ENCODE measurements around the gene TNS1.

Gene TNS1

DNA sequence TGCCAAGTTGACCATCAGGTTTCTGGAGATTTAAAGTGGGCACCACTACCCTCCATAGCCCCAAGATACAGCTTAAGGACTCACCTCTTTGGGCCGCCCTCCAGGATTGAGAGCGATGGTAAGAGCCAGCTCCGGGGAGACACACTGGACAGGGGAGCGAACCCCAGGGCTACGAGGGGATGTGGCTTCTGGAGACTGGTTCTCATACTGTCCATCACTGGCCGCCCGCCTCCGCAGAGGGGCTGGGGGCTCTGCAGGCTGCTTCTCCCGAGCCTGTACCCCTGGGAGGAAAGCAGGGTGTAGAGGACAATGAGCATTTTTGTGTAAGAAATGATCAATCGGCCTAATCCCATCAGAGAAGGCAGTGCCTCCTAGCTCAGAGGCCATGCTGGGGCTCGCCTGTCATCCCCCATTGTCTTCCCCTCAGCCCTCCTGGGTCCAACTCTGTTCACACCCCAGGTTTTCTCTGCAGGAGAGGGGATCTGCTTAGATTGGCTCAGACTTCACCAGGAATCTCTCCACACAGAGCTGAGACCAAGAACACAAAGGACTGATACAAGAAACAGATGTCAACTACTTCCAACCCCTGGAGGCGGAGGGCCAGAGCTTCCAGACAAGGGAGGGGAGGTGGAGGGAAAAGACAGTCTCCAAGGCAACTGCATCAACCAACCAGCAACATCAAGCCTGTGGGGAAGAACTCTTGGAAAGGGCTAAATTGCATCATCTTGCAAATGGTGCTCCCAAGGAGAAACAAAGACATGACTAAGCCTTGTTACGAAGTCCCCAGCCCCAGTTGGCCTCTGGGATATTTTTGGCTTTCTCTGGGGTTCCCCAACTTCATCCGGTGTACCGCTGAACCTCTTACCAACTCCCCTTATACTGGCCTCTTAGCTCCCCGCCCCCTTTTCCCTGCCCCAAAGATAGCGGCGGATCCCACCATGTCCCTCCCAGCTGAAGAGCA is 166.6 kb downstream of the TNS1 start:
- peaks cover 36 to 58% of the 10 kb centered on the region in 2 donors for H3K27me3 Mint-ChIP-seq
- no peak overlapping the region for H3K27ac Mint-ChIP-seq
- no peaks in the 10 kb centered on the region for H3K36me3 Mint-ChIP-seq (ENCODE audit: insufficient read depth)

GRCh38 chr2:217834744-217835513 is 167.9 kb downstream of the TNS1 start:
- H3K36me3 Mint-ChIP-seq (ENCODE audit: insufficient read depth): no peaks in the 10 kb centered on the region
- peaks cover 36 to 61% of the 10 kb centered on the region in 2 donors for H3K27me3 Mint-ChIP-seq
- no peak overlapping the region for H3K4me3 Mint-ChIP-seq
- DNase-seq (no peak), ATAC-seq (replicated peaks) (no peak)
- no peaks in the 10 kb centered on the region for H3K4me1 Mint-ChIP-seq (ENCODE audit: low read depth in 2 of 2)
- no peaks in the 10 kb centered on the region for H3K9me3 Mint-ChIP-seq
- no peak overlapping the region for H3K27ac Mint-ChIP-seq

More for the DNA sequence above, 166.6 kb downstream of the TNS1 start:
- DNase-seq (no peak), ATAC-seq (replicated peaks) (no peak)
- H3K4me3 Mint-ChIP-seq: no peak overlapping the region
- H3K9me3 Mint-ChIP-seq: no peaks in the 10 kb centered on the region
- H3K4me1 Mint-ChIP-seq (ENCODE audit: low read depth in 2 of 2): no peaks in the 10 kb centered on the region

DNA sequence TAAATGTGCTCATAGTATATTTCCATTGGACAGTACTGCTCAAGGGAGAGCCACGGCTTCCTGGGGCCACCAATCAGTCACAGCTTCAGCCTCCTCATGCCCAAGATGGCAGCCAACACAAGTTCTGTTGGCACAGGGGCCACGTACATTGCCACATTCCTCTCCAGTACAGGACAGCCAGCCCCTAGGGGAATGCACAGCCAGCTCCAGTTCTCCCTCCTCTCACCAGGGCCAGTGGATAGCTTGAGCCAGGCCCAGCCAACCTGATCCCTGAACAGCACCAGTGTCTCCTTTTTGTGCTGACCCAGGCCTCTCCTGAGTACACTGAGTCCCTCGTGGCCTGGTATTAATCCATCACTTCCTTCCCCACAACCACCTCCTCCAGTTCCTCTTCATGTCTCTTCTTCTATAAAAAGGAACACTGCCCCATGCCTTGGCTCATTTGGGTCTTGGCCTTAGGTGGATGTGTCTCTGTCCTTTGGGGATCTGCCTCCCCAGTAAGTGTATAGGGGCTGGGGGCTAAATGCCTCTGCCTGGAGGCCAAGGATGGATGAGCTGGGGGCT is 168.7 kb downstream of the TNS1 start:
- Mint-ChIP-seq H3K36me3 (ENCODE audit: insufficient read depth) (peaks cover 5% of the 10 kb centered on the region), H3K27ac (no peak overlapping the region), H3K27me3 (peaks cover 43 to 68% of the 10 kb centered on the region in 2 donors), H3K4me1 (ENCODE audit: low read depth in 2 of 2) (no peaks in the 10 kb centered on the region), H3K9me3 (no peaks in the 10 kb centered on the region), H3K4me3 (no peak overlapping the region)
- ATAC-seq (replicated peaks) (no peak), DNase-seq (no peak)

GRCh38 chr2:217833439-217833838 is 169.4 kb downstream of the TNS1 start:
- Mint-ChIP-seq H3K27ac (no peak overlapping the region), H3K27me3 (peaks cover 47 to 73% of the 10 kb centered on the region in 2 donors), H3K9me3 (no peaks in the 10 kb centered on the region), H3K36me3 (ENCODE audit: insufficient read depth) (peaks cover 5% of the 10 kb centered on the region), H3K4me1 (ENCODE audit: low read depth in 2 of 2) (no peaks in the 10 kb centered on the region), H3K4me3 (no peak overlapping the region)
- DNase-seq: no peak
- ATAC-seq (replicated peaks): no peak

GRCh38 chr2:217832987-217833386 is 169.8 kb downstream of the TNS1 start:
- ATAC-seq (replicated peaks) (no peak), DNase-seq (no peak)
- no peaks in the 10 kb centered on the region for H3K4me1 Mint-ChIP-seq (ENCODE audit: low read depth in 2 of 2)
- H3K9me3 Mint-ChIP-seq: no peaks in the 10 kb centered on the region
- no peak overlapping the region for H3K4me3 Mint-ChIP-seq
- no peak overlapping the region for H3K27ac Mint-ChIP-seq
- peaks cover 5% of the 10 kb centered on the region for H3K36me3 Mint-ChIP-seq (ENCODE audit: insufficient read depth)
- H3K27me3 Mint-ChIP-seq: peaks cover 48 to 78% of the 10 kb centered on the region in 2 donors

DNA sequence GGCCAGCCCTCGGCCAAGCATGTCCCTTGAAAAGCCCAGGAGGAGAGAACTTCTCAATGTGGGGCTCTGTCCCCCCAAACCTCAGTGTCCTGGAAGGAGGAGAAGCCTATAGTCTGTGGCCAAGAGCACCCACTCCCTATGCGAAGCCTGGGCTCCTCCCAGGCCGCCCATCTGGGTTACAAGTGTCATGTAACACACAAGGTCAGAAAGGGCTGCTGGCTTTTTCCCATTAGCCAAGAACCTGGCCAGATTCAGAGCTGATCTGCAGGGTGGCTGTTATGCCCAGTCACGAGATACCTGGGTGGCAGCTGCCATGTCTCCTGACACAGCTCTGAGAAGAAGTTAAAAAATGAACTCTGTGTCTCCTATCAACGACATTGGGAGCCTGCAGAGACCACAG is 170.7 kb downstream of the TNS1 start:
- H3K4me1 Mint-ChIP-seq (ENCODE audit: low read depth in 2 of 2): no peaks in the 10 kb centered on the region
- no peak for DNase-seq
- no peaks in the 10 kb centered on the region for H3K9me3 Mint-ChIP-seq
- no peak overlapping the region for H3K4me3 Mint-ChIP-seq
- peaks cover 5% of the 10 kb centered on the region for H3K36me3 Mint-ChIP-seq (ENCODE audit: insufficient read depth)
- peaks cover 43 to 79% of the 10 kb centered on the region in 2 donors for H3K27me3 Mint-ChIP-seq
- ATAC-seq (replicated peaks): no peak
- no peak overlapping the region for H3K27ac Mint-ChIP-seq

GRCh38 chr2:217831306-217831705 is 171.5 kb downstream of the TNS1 start:
- DNase-seq (no peak), ATAC-seq (replicated peaks) (no peak)
- H3K27me3 Mint-ChIP-seq: peaks cover 42 to 79% of the 10 kb centered on the region in 2 donors
- peaks cover 5% of the 10 kb centered on the region for H3K36me3 Mint-ChIP-seq (ENCODE audit: insufficient read depth)
- no peaks in the 10 kb centered on the region for H3K4me1 Mint-ChIP-seq (ENCODE audit: low read depth in 2 of 2)
- no peak overlapping the region for H3K4me3 Mint-ChIP-seq
- H3K9me3 Mint-ChIP-seq: no peaks in the 10 kb centered on the region
- H3K27ac Mint-ChIP-seq: no peak overlapping the region

DNA sequence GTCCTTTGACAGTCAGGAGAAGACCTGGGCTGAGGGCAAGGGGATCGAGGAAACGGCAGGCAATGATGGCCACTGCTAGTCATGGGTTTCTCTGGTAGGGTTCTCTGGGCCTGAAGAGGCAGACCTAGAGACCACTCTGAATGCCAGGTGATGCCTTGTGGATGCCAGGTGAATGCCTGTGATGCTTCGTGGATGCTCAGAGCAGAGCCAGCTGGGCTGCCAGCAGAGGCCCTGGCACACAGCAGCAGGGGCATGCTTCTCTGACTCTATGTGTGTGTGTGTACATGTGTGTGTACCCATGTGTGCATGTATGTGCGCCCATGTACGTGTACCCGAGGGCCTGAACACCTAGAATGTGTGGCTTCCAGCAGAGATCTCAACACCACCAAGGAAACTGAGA is 172.0 kb downstream of the TNS1 start:
- no peak overlapping the region for H3K27ac Mint-ChIP-seq
- no peak overlapping the region for H3K4me3 Mint-ChIP-seq
- DNase-seq: no peak
- peaks cover 5% of the 10 kb centered on the region for H3K36me3 Mint-ChIP-seq (ENCODE audit: insufficient read depth)
- no peak for ATAC-seq (replicated peaks)
- no peaks in the 10 kb centered on the region for H3K4me1 Mint-ChIP-seq (ENCODE audit: low read depth in 2 of 2)
- no peaks in the 10 kb centered on the region for H3K9me3 Mint-ChIP-seq
- peaks cover 41 to 79% of the 10 kb centered on the region in 2 donors for H3K27me3 Mint-ChIP-seq

GRCh38 chr2:217830061-217830460 is 172.7 kb downstream of the TNS1 start:
- Mint-ChIP-seq H3K9me3 (no peaks in the 10 kb centered on the region), H3K36me3 (ENCODE audit: insufficient read depth) (peaks cover 5% of the 10 kb centered on the region), H3K4me3 (no peak overlapping the region), H3K27me3 (peaks cover 35 to 81% of the 10 kb centered on the region in 2 donors), H3K4me1 (ENCODE audit: low read depth in 2 of 2) (no peaks in the 10 kb centered on the region), H3K27ac (no peak overlapping the region)
- ATAC-seq (replicated peaks) (no peak), DNase-seq (no peak)

GRCh38 chr2:217829420-217829819 is 173.4 kb downstream of the TNS1 start:
- Mint-ChIP-seq H3K36me3 (ENCODE audit: insufficient read depth) (peaks cover 5% of the 10 kb centered on the region), H3K27me3 (peaks cover 32 to 81% of the 10 kb centered on the region in 2 donors)

GRCh38 chr2:217828336-217828735 is 174.5 kb downstream of the TNS1 start:
- Mint-ChIP-seq H3K27me3 (peaks cover 28 to 81% of the 10 kb centered on the region in 2 donors), H3K27ac (no peak overlapping the region), H3K4me1 (ENCODE audit: low read depth in 2 of 2) (no peaks in the 10 kb centered on the region), H3K36me3 (ENCODE audit: insufficient read depth) (peaks cover 5% of the 10 kb centered on the region), H3K9me3 (no peaks in the 10 kb centered on the region), H3K4me3 (no peak overlapping the region)
- no peak for DNase-seq
- no peak for ATAC-seq (replicated peaks)

More at GRCh38 chr2:217829420-217829819, 173.4 kb downstream of the TNS1 start:
- ATAC-seq (replicated peaks): no peak
- no peaks in the 10 kb centered on the region for H3K9me3 Mint-ChIP-seq
- no peaks in the 10 kb centered on the region for H3K4me1 Mint-ChIP-seq (ENCODE audit: low read depth in 2 of 2)
- no peak for DNase-seq
- no peak overlapping the region for H3K27ac Mint-ChIP-seq
- no peak overlapping the region for H3K4me3 Mint-ChIP-seq

- Mint-ChIP-seq H3K36me3 (ENCODE audit: insufficient read depth) (peaks cover 5% of the 10 kb centered on the region), H3K4me3 (no peak overlapping the region), H3K4me1 (ENCODE audit: low read depth in 2 of 2) (no peaks in the 10 kb centered on the region), H3K27me3 (peaks cover 22 to 76% of the 10 kb centered on the region in 2 donors), H3K9me3 (no peaks in the 10 kb centered on the region), H3K27ac (no peak overlapping the region)
- DNase-seq: no peak
- no peak for ATAC-seq (replicated peaks)
Measured at GRCh38 chr2:217827430-217828201, 175.2 kb downstream of the TNS1 start.

GRCh38 chr2:217826991-217827390 is 175.8 kb downstream of the TNS1 start:
- no peak overlapping the region for H3K4me3 Mint-ChIP-seq
- peaks cover 20 to 76% of the 10 kb centered on the region in 2 donors for H3K27me3 Mint-ChIP-seq
- H3K27ac Mint-ChIP-seq: no peak overlapping the region
- no peaks in the 10 kb centered on the region for H3K4me1 Mint-ChIP-seq (ENCODE audit: low read depth in 2 of 2)
- peaks cover 5% of the 10 kb centered on the region for H3K36me3 Mint-ChIP-seq (ENCODE audit: insufficient read depth)
- no peak for DNase-seq
- ATAC-seq (replicated peaks): no peak
- no peaks in the 10 kb centered on the region for H3K9me3 Mint-ChIP-seq
